Lung (tissue), 16 donors: ENCODE results near the gene PACRG. TPM values are rescaled to one million over a fixed set of nuclear protein-coding genes. Genes with fewer than 3 reads are reported as not detected.
"Not testable (repeated sequence)": the region's sequence is repeated elsewhere in the genome, so short reads cannot be mapped to it uniquely, and the experiment has no call there.

Source experiments
- ATAC-seq: fragments of 200-7000 bp; cut with Tn5 transposase; one replicate; pipeline ENCODE4 v1.9.1; 2020; ENCODE audit warnings: moderate number of reproducible peaks; ENCODE audit not compliant: insufficient read depth, low FRiP score
- DNase-seq, 3 donors: peaks; one replicate each; pipeline ENCODE4 v3.0.0-alpha.2; 2013 to 2017
- H3K27ac ChIP-seq, 2 donors: one replicate each; pipeline ENCODE4 v1.5.1; 2013; ENCODE audit warnings: mild to moderate bottlenecking in 2 of 2, moderate library complexity in 2 of 2, control low read depth in 1 of 2, inconsistent platforms in 1 of 2, low read depth in 1 of 2, low read length in 1 of 2
- H3K27me3 ChIP-seq, 3 donors: one replicate each; pipeline ENCODE4 v1.5.1; 2013; ENCODE audit warnings: low read length in 2 of 3; ENCODE audit not compliant: control insufficient read depth in 3 of 3, insufficient read depth in 3 of 3
- H3K36me3 ChIP-seq, 4 donors: one replicate each; pipeline ENCODE4 v1.5.1; 2013; ENCODE audit warnings: low read length in 4 of 4, mild to moderate bottlenecking in 1 of 4, moderate library complexity in 1 of 4; ENCODE audit not compliant: control insufficient read depth in 4 of 4, insufficient read depth in 4 of 4
- H3K4me1 ChIP-seq, 5 donors: one replicate each; pipeline ENCODE4 v1.5.1; 2013; ENCODE audit warnings: low read length in 5 of 5, mild to moderate bottlenecking in 2 of 5, moderate library complexity in 1 of 5; ENCODE audit not compliant: control insufficient read depth in 5 of 5, insufficient read depth in 5 of 5
- H3K4me3 ChIP-seq: one replicate; pipeline ENCODE4 v1.5.1; 2013; ENCODE audit warnings: mild to moderate bottlenecking, control low read depth, moderate library complexity
- H3K9ac ChIP-seq, 2 donors: one replicate each; pipeline ENCODE4 v1.5.1; 2013; ENCODE audit warnings: low read length in 2 of 2, control low read depth in 1 of 2; ENCODE audit not compliant: insufficient read depth in 1 of 2
- H3K9me3 ChIP-seq, 4 donors: one replicate each; pipeline ENCODE4 v1.5.1; 2013; ENCODE audit warnings: low read length in 3 of 4, mild to moderate bottlenecking in 1 of 4, moderate library complexity in 1 of 4; ENCODE audit not compliant: control insufficient read depth in 4 of 4, insufficient read depth in 3 of 4
- CTCF ChIP-seq: IDR thresholded peaks from 2 replicates; pipeline ENCODE4 v1.5.1; 2012; ENCODE audit warnings: mild to moderate bottlenecking; ENCODE audit errors: control extremely low read depth, extremely low read depth
- WGBS, 2 donors: extraction: QIAGEN DNeasy Blood & Tissue Kit; methylation state at CpG; one replicate each; pipeline ENCODE4 v1.1.7; 2013; 5-methylcytosine and 5-hydroxymethylcytosine counted together
- long read RNA-seq, 5 donors: transcript quantifications; one replicate each; lab custom pipeline, GENCODE V29; 2026
- polyA plus RNA-seq, 2 donors: library from polyadenylated mRNA; stranded (reverse); fragments of 200-250 nt; gene quantifications; one replicate each; pipeline ENCODE4 v1.2.1, GENCODE V29; 2013
- total RNA-seq, 2 donors: library from RNA; depleted of rRNA in 1 of 2; stranded (reverse); fragments of >200 nt in 1 of 2; gene quantifications; one replicate each; pipeline ENCODE4 v1.2.1, GENCODE V29; 2014 to 2021
- donor health status: control.
- donor health status: control.
- donor health status: Bipolar disorder and iron deficiency.
- donor health status: healthy.
- donor health status: DM: yes; HTN: yes; CAD: no.

The PACRG gene
- total RNA-seq (10 to 100 TPM; 10.6 to 26.6 TPM), polyA plus RNA-seq (1 to 10 TPM; 3.8 to 4.3 TPM)
- long read RNA-seq, donor 1, partial matches to known transcripts, result 0 of 1 reads
- long read RNA-seq, donor 1, other reads (novel, unspliced or antisense), result 0 of 1 reads
- long read RNA-seq, donor 2, result 0 reads
- long read RNA-seq, donor 3, result 0 reads
- long read RNA-seq, donor 4, result 0 reads
- long read RNA-seq, donor 5, partial matches to known transcripts, result 0 of 1 reads
- long read RNA-seq, donor 5, other reads (novel, unspliced or antisense), result 0 of 1 reads

DNA sequence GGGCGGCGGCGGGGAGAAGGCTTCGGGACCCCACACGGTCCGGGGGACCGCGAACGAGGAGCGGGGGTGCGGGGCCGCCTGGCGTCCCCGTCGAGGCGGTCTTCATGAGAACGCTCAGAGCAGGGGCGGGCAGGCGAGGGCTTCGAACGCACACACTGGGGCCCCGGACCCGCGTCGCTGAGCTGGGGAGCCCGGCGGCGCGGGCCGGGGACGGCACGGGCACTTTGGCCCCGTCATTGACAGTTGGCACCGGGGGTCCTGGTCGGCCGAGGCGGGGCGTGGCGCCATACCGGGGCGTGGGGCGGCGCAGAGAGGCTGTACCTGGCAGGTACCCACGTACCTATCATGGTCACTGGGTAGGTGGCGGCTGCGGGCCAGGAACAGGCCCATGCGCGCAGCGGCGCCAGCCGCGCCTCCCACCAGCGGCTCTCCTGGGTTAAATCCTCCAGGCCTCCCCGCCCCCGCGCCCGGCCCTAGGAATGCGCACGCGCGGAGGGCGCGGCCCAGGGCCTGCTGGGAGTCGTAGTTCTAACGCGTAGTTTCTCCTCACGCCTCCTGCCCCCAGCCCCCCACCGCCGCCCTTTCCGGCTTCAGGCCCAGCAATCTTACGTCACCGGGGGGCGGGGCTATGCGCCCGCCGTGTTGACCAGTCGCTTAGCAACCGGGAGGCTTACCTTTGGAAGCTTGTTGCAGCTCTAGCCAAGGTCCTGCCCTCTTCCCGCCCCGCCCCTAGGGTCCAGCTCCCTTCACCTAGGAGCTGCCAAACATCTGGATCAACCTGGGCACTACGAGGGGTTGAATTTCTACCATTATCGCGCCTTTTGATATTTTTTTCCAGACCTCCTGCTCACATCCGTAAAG lies at the start of gene PACRG, which contains the start of gene PRKN:
Gene PACRG (plus strand): TSS at position 653 of the 861 bp plus-strand sequence.
Gene PRKN (minus strand): TSS at position 445 of the 861 bp plus-strand sequence.
- Histone ChIP-seq H3K9me3 (no peaks in the 10 kb centered on the region), H3K4me1 (peaks cover 0 to 13% (median 3%) of the 10 kb centered on the region in 5 donors), H3K9ac (peak within 1 kb of the TSS; percentile 78), H3K27ac (peak within 1 kb of the TSS; percentile 86 to 99), H3K27me3 (no peaks in the 10 kb centered on the region), H3K4me3 (peak within 1 kb of the TSS; percentile 70), H3K36me3 (no peaks in the 10 kb centered on the region)
- WGBS, 2 donors, result 1% methylated on average over 66 to 84 of the region's 84 CpGs
- peak; percentile 99 to 100 (median 99) for DNase-seq
- TF ChIP-seq CTCF, result no peak
- ATAC-seq, result peak; percentile 98

DNA sequence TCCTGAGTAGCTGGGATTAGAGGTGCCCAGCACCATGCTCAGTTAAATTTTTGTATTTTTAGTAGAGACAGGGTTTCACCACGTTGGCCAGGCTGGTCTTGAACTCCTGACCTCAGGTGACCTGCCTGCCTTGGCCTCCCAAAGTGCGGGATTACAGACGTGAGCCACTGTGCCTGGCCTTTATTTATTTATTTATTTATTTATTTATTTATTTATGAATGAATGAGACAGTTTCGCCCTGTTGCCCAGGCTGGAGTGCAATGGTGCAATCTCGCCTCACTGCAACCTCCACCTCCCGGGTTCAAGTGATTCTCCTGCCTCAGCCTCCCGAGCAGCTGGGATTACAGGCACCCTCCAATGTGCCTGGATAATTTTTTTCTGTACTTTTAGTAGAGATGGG lies 48.9 kb upstream of the PACRG start:
- ATAC-seq, H3K4me3 ChIP-seq, H3K9ac ChIP-seq, H3K27me3 ChIP-seq, H3K36me3 ChIP-seq, H3K27ac ChIP-seq, H3K9me3 ChIP-seq, DNase-seq: not testable (repeated sequence)
- H3K4me1 ChIP-seq, result peaks cover 0 to 11% (median 0%) of the 10 kb centered on the region in 5 donors
- WGBS, 2 donors, result 89 to 91% methylated on average over 7 of the region's 7 CpGs

GRCh38 chr6:162679681-162680080 lies 48.1 kb upstream of the PACRG start:
- no peak for DNase-seq
- no peak overlapping the region for H3K9ac ChIP-seq
- no peak overlapping the region for H3K4me3 ChIP-seq
- H3K27me3 ChIP-seq, result no peaks in the 10 kb centered on the region
- 95 to 96% methylated on average over 1 of the region's 1 CpG for WGBS, 2 donors
- H3K27ac ChIP-seq, result no peak overlapping the region
- H3K36me3 ChIP-seq, result no peaks in the 10 kb centered on the region
- peaks cover 0 to 17% (median 0%) of the 10 kb centered on the region in 5 donors for H3K4me1 ChIP-seq
- H3K9me3 ChIP-seq, result no peaks in the 10 kb centered on the region
- no peak for ATAC-seq
- no peak for TF ChIP-seq CTCF

GRCh38 chr6:162680367-162680766 lies 47.4 kb upstream of the PACRG start:
- Histone ChIP-seq H3K9me3 (no peaks in the 10 kb centered on the region), H3K36me3 (no peaks in the 10 kb centered on the region), H3K9ac (no peak overlapping the region), H3K4me1 (peaks cover 0 to 17% (median 0%) of the 10 kb centered on the region in 5 donors), H3K4me3 (no peak overlapping the region), H3K27ac (no peak overlapping the region), H3K27me3 (no peaks in the 10 kb centered on the region)
- ATAC-seq, result no peak
- DNase-seq, result no peak
- TF ChIP-seq CTCF, result no peak
